GM23338 (cell line): ENCODE results near the gene WDR37.

Source experiments
- EZH2 ChIP-seq: fragments of 200-600 bp; sonication (generic); IDR thresholded peaks from one replicate; pipeline ENCODE4 v1.8.0; 2017; ENCODE audit warnings: antibody characterized with exemption, mild to moderate bottlenecking, low read depth; ENCODE audit not compliant: unreplicated experiment
- TF ChIP-seq, protein P1 (sequence below), 2 experiments: fragments of 200-600 bp in 1 of 2; sonication (generic) in 1 of 2; conservative IDR thresholded peaks; 2 replicates each; pipeline versions ENCODE4 v1.5.1 to v1.6.1; 2016 to 2017; ENCODE audit warnings: antibody characterized with exemption in 2 of 2, low read depth in 2 of 2, mild to moderate bottlenecking in 2 of 2, moderate library complexity in 1 of 2

DNA sequence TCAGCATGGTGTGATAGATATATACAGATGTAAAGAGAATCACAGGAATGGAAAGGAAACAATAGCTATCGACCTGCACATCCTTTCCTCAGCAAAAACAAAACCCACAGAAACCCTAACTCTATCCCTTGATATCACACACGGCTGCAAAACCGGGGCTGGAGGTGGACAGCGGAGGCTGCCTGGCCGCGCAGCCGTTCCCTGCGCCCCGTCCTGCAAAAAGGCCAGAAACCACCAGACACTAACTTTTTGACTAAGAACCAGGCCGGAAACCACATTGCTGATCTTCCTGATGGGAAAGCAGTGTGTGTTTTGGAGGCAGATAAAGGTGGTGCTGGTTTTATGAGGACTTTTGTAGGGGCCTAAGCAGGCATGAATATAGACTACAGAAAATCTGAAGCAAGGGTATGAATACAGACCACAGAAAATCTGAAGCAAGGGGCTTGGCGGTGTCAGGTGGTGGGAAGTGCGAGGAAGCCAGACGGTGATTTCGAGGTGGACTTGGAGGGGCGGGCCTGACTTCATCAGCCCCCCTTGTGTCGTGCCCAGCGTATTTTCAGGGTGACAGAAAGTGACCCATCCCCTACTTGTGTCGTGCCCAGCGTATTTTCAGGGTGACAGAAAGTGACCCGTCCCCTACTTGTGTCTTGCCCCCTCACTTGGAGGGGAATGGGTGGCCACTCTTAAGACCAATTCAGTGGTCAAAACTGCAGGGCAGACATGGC lies 123.3 kb downstream of the WDR37 start:
- TF ChIP-seq, protein P1, sequence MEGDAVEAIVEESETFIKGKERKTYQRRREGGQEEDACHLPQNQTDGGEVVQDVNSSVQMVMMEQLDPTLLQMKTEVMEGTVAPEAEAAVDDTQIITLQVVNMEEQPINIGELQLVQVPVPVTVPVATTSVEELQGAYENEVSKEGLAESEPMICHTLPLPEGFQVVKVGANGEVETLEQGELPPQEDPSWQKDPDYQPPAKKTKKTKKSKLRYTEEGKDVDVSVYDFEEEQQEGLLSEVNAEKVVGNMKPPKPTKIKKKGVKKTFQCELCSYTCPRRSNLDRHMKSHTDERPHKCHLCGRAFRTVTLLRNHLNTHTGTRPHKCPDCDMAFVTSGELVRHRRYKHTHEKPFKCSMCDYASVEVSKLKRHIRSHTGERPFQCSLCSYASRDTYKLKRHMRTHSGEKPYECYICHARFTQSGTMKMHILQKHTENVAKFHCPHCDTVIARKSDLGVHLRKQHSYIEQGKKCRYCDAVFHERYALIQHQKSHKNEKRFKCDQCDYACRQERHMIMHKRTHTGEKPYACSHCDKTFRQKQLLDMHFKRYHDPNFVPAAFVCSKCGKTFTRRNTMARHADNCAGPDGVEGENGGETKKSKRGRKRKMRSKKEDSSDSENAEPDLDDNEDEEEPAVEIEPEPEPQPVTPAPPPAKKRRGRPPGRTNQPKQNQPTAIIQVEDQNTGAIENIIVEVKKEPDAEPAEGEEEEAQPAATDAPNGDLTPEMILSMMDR (conservative IDR thresholded peaks at IDR 0.05; ENCODE audit: low read depth in 2 of 2): no peak
- no peak for TF ChIP-seq EZH2
